Activated naive CD8-positive, alpha-beta T cell treated with anti-CD3 and anti-CD28 coated beads for 36 hours (primary cell): Measurements from ENCODE around the gene ITGBL1. TPM values are rescaled to one million over a fixed set of nuclear protein-coding genes. Genes with fewer than 3 reads are reported as not detected.

Source experiments
- DNase-seq: peaks from one replicate; pipeline ENCODE4 v3.0.0; 2021
- H3K27ac Mint-ChIP-seq: one replicate; pipeline ENCODE4 v1.8.0; 2022; ENCODE audit warnings: mild to moderate bottlenecking, moderate library complexity, mixed read lengths
- H3K27me3 Mint-ChIP-seq: one replicate; pipeline ENCODE4 v1.8.0; 2022; ENCODE audit warnings: mild to moderate bottlenecking, mixed read lengths
- H3K36me3 Mint-ChIP-seq: one replicate; pipeline ENCODE4 v1.8.0; 2021; ENCODE audit warnings: mild to moderate bottlenecking, mixed read lengths
- H3K4me1 Mint-ChIP-seq: one replicate; pipeline ENCODE4 v1.8.0; 2021; ENCODE audit warnings: mixed read lengths
- H3K4me3 Mint-ChIP-seq: one replicate; pipeline ENCODE4 v1.8.0; 2022; ENCODE audit warnings: mild to moderate bottlenecking, moderate library complexity, mixed read lengths
- H3K9me3 Mint-ChIP-seq: one replicate; pipeline ENCODE4 v1.8.0; 2022; ENCODE audit warnings: mixed read lengths
- total RNA-seq, 2 experiments: library from RNA; stranded (reverse); gene quantifications; one replicate each; pipeline ENCODE4 v1.2.3, GENCODE V29; 2021

ITGBL1 gene
- not detected for total RNA-seq

- H3K27ac Mint-ChIP-seq, result no peak within 1 kb of the TSS
- H3K9me3 Mint-ChIP-seq, result no peaks in the 10 kb centered on the region
- H3K4me1 Mint-ChIP-seq, result peaks cover 2% of the 10 kb centered on the region
- no peaks in the 10 kb centered on the region for H3K36me3 Mint-ChIP-seq
- no peak within 1 kb of the TSS for H3K4me3 Mint-ChIP-seq
- peaks cover 37% of the 10 kb centered on the region for H3K27me3 Mint-ChIP-seq
- DNase-seq, result no peak
These were observed at the start of gene ITGBL1 for GRCh38 chr13:101452519-101453485. Gene ITGBL1 (plus strand): TSS chr13:101452675. CDS start chr13:101452834, 159 bp downstream.

- Mint-ChIP-seq H3K4me1 (no peaks in the 10 kb centered on the region), H3K27ac (no peak overlapping the region), H3K4me3 (no peak overlapping the region), H3K27me3 (peaks cover 16% of the 10 kb centered on the region), H3K36me3 (no peaks in the 10 kb centered on the region), H3K9me3 (no peaks in the 10 kb centered on the region)
- no peak for DNase-seq
These were observed 45.7 kb upstream of the ITGBL1 start for GRCh38 chr13:101406791-101407190.

- no peak overlapping the region for H3K4me3 Mint-ChIP-seq
- no peaks in the 10 kb centered on the region for H3K9me3 Mint-ChIP-seq
- H3K27me3 Mint-ChIP-seq, result peaks cover 17% of the 10 kb centered on the region
- DNase-seq, result no peak
- H3K36me3 Mint-ChIP-seq, result no peaks in the 10 kb centered on the region
- H3K4me1 Mint-ChIP-seq, result no peaks in the 10 kb centered on the region
- no peak overlapping the region for H3K27ac Mint-ChIP-seq
These were observed 44.3 kb upstream of the ITGBL1 start for GRCh38 chr13:101408154-101408553.

- Mint-ChIP-seq H3K27me3 (peaks cover 22% of the 10 kb centered on the region), H3K27ac (no peak overlapping the region), H3K4me3 (no peak overlapping the region), H3K9me3 (no peaks in the 10 kb centered on the region), H3K4me1 (no peaks in the 10 kb centered on the region), H3K36me3 (no peaks in the 10 kb centered on the region)
- DNase-seq, result no peak
These were observed 43.4 kb upstream of the ITGBL1 start for GRCh38 chr13:101408992-101409656.

GRCh38 chr13:101412076-101412475 is 40.4 kb upstream of the ITGBL1 start:
- Mint-ChIP-seq H3K9me3 (no peaks in the 10 kb centered on the region), H3K4me3 (no peak overlapping the region), H3K4me1 (peaks cover 3% of the 10 kb centered on the region), H3K27me3 (peaks cover 43% of the 10 kb centered on the region), H3K36me3 (no peaks in the 10 kb centered on the region), H3K27ac (no peak overlapping the region)
- DNase-seq, result no peak

GRCh38 chr13:101415358-101416174 is 36.9 kb upstream of the ITGBL1 start:
- no peaks in the 10 kb centered on the region for H3K36me3 Mint-ChIP-seq
- no peaks in the 10 kb centered on the region for H3K9me3 Mint-ChIP-seq
- H3K27ac Mint-ChIP-seq, result no peak overlapping the region
- peaks cover 55% of the 10 kb centered on the region for H3K27me3 Mint-ChIP-seq
- no peak for DNase-seq
- H3K4me1 Mint-ChIP-seq, result peaks cover 3% of the 10 kb centered on the region
- H3K4me3 Mint-ChIP-seq, result no peak overlapping the region

GRCh38 chr13:101416181-101417042 is 36.1 kb upstream of the ITGBL1 start, which contains the start of gene NALCN:
Gene NALCN (minus strand): TSS chr13:101416508. CDS start chr13:101399126, 17,382 bp downstream.
- Mint-ChIP-seq H3K4me3 (peak within 1 kb of the TSS; percentile 52), H3K4me1 (peaks cover 3% of the 10 kb centered on the region), H3K9me3 (no peaks in the 10 kb centered on the region), H3K27ac (no peak within 1 kb of the TSS), H3K36me3 (no peaks in the 10 kb centered on the region), H3K27me3 (peaks cover 52% of the 10 kb centered on the region)
- no peak for DNase-seq

GRCh38 chr13:101417043-101417406 is 35.5 kb upstream of the ITGBL1 start:
- H3K27me3 Mint-ChIP-seq, result peaks cover 48% of the 10 kb centered on the region

GRCh38 chr13:101417501-101417900 is 35.0 kb upstream of the ITGBL1 start:
- Mint-ChIP-seq H3K4me3 (no peak overlapping the region), H3K9me3 (no peaks in the 10 kb centered on the region), H3K27me3 (peaks cover 48% of the 10 kb centered on the region), H3K36me3 (no peaks in the 10 kb centered on the region), H3K4me1 (peaks cover 3% of the 10 kb centered on the region), H3K27ac (no peak overlapping the region)
- DNase-seq, result no peak

More at GRCh38 chr13:101417043-101417406, 35.5 kb upstream of the ITGBL1 start:
- no peak for DNase-seq
- H3K4me3 Mint-ChIP-seq, result no peak overlapping the region
- no peaks in the 10 kb centered on the region for H3K36me3 Mint-ChIP-seq
- peaks cover 3% of the 10 kb centered on the region for H3K4me1 Mint-ChIP-seq
- H3K9me3 Mint-ChIP-seq, result no peaks in the 10 kb centered on the region
- H3K27ac Mint-ChIP-seq, result no peak overlapping the region

- Mint-ChIP-seq H3K4me3 (no peak overlapping the region), H3K9me3 (no peaks in the 10 kb centered on the region), H3K4me1 (no peaks in the 10 kb centered on the region), H3K27me3 (peaks cover 8% of the 10 kb centered on the region), H3K27ac (no peak overlapping the region), H3K36me3 (no peaks in the 10 kb centered on the region)
- no peak for DNase-seq
These were observed 28.6 kb upstream of the ITGBL1 start for GRCh38 chr13:101423872-101424271.

GRCh38 chr13:101424381-101425155 is 27.9 kb upstream of the ITGBL1 start:
- Mint-ChIP-seq H3K9me3 (no peaks in the 10 kb centered on the region), H3K36me3 (no peaks in the 10 kb centered on the region), H3K4me3 (no peak overlapping the region), H3K4me1 (no peaks in the 10 kb centered on the region), H3K27ac (no peak overlapping the region), H3K27me3 (peaks cover 3% of the 10 kb centered on the region)
- DNase-seq, result no peak

GRCh38 chr13:101425156-101425471 is 27.4 kb upstream of the ITGBL1 start:
- Mint-ChIP-seq H3K36me3 (no peaks in the 10 kb centered on the region), H3K4me3 (no peak overlapping the region), H3K9me3 (no peaks in the 10 kb centered on the region), H3K27ac (no peak overlapping the region), H3K27me3 (peaks cover 3% of the 10 kb centered on the region), H3K4me1 (no peaks in the 10 kb centered on the region)
- DNase-seq, result no peak

GRCh38 chr13:101425623-101426022 is 26.9 kb upstream of the ITGBL1 start:
- no peak for DNase-seq
- Mint-ChIP-seq H3K4me3 (no peak overlapping the region), H3K36me3 (no peaks in the 10 kb centered on the region), H3K27ac (no peak overlapping the region), H3K9me3 (no peaks in the 10 kb centered on the region), H3K4me1 (no peaks in the 10 kb centered on the region), H3K27me3 (peaks cover 3% of the 10 kb centered on the region)

- Mint-ChIP-seq H3K36me3 (no peaks in the 10 kb centered on the region), H3K9me3 (no peaks in the 10 kb centered on the region), H3K4me3 (no peak overlapping the region), H3K27ac (no peak overlapping the region), H3K27me3 (peaks cover 9% of the 10 kb centered on the region), H3K4me1 (no peaks in the 10 kb centered on the region)
- no peak for DNase-seq
These were observed 22.7 kb upstream of the ITGBL1 start for GRCh38 chr13:101429733-101430132.
